H1 (cell line): ENCODE measurements around the gene DNER. TPM values are rescaled to one million over a fixed set of nuclear protein-coding genes. Genes with fewer than 3 reads are reported as not detected.

ENCODE experiments used
- CTCF ChIA-PET: fragments of 300-600 bp; sonication (Branson Sonifier 250); formaldehyde crosslinking; loops from one replicate; lab custom pipeline; 2021; ENCODE audit not compliant: partially characterized antibody; lab: Charles Lee
- POLR2A ChIA-PET: fragments of 300-600 bp; sonication (Branson Sonifier 250); formaldehyde crosslinking; loops from one replicate; lab custom pipeline; 2021; ENCODE audit warnings: inconsistent platforms; ENCODE audit not compliant: partially characterized antibody; lab: Charles Lee
- DNase-seq, 2 experiments: peaks; one replicate each; pipeline versions ENCODE4 v3.0.0 to v3.0.0-alpha.2; 2010 to 2022; ENCODE audit warnings: low spot score in 2 of 2, low read depth in 1 of 2, mixed read lengths in 1 of 2
- FAIRE-seq: peaks from 2 replicates; lab custom pipeline; 2011; peaks lifted over from hg19 to GRCh38; lab: Jason Lieb, UNC
- H2AFZ ChIP-seq: 2 replicates; pipeline ENCODE4 v1.8.1; 2012; ENCODE audit warnings: low read length, inconsistent platforms
- H2AK5ac ChIP-seq: 2 replicates; pipeline ENCODE4 v1.6.1; 2013; ENCODE audit warnings: low read depth, low read length
- H2BK120ac ChIP-seq: replicated peaks from 2 replicates; pipeline ENCODE3; 2013; ENCODE audit warnings: low read depth, low read length, inconsistent platforms
- H2BK12ac ChIP-seq: 2 replicates; pipeline ENCODE4 v1.6.1; 2013; ENCODE audit warnings: low read depth, low read length
- H2BK15ac ChIP-seq: 2 replicates; pipeline ENCODE4 v1.6.1; 2013; ENCODE audit warnings: low read length
- H2BK20ac ChIP-seq: 2 replicates; pipeline ENCODE4 v1.6.1; 2013; ENCODE audit warnings: low read length
- H2BK5ac ChIP-seq: 2 replicates; pipeline ENCODE4 v1.6.1; 2013; ENCODE audit warnings: low read depth, low read length
- H3K14ac ChIP-seq: 2 replicates; pipeline ENCODE4 v1.6.1; 2013; ENCODE audit warnings: inconsistent platforms; ENCODE audit not compliant: insufficient read length
- H3K18ac ChIP-seq: 2 replicates; pipeline ENCODE4 v1.6.1; 2013; ENCODE audit warnings: low read length; ENCODE audit errors: extremely low read depth
- H3K23ac ChIP-seq: 2 replicates; pipeline ENCODE4 v1.6.1; 2013; ENCODE audit warnings: inconsistent platforms; ENCODE audit not compliant: insufficient read length
- H3K23me2 ChIP-seq: 2 replicates; pipeline ENCODE4 v1.6.1; 2013; ENCODE audit warnings: low read depth, low read length
- H3K27ac ChIP-seq: 2 replicates; pipeline ENCODE4 v1.6.1; 2011; ENCODE audit warnings: low read depth, low read length, inconsistent platforms
- H3K27me3 ChIP-seq, 4 experiments: replicated peaks in 1 of 4; 1 replicate in 1 of 4; 2 replicates in 3 of 4; pipeline versions ENCODE4 v1.6.1 to v1.8.1; 2011 to 2013; ENCODE audit warnings: low read length in 3 of 4, mild to moderate bottlenecking in 3 of 4, inconsistent platforms in 2 of 4, mixed read lengths in 2 of 4, moderate library complexity in 1 of 4; ENCODE audit not compliant: control insufficient read depth in 3 of 4, insufficient read depth in 3 of 4; ENCODE audit errors: extremely low read depth in 1 of 4
- H3K36me3 ChIP-seq, 4 experiments: 2 replicates each; pipeline versions ENCODE4 v1.6.1 to v1.8.1; 2011 to 2013; ENCODE audit warnings: mild to moderate bottlenecking in 4 of 4, low read length in 3 of 4, moderate library complexity in 2 of 4, control low read depth in 1 of 4, inconsistent platforms in 1 of 4; ENCODE audit not compliant: insufficient read depth in 4 of 4, control insufficient read depth in 2 of 4
- H3K4ac ChIP-seq: replicated peaks from 2 replicates; pipeline ENCODE3; 2013; ENCODE audit warnings: low read length, low read depth, mixed read lengths, inconsistent platforms; ENCODE audit not compliant: insufficient read length
- H3K4me1 ChIP-seq, 4 experiments: replicated peaks in 1 of 4; 1 replicate in 1 of 4; 2 replicates in 3 of 4; pipeline versions ENCODE4 v1.6.1 to v1.8.1; 2011 to 2013; ENCODE audit warnings: low read length in 3 of 4, inconsistent platforms in 2 of 4, mixed read lengths in 1 of 4; ENCODE audit not compliant: insufficient read depth in 4 of 4, control insufficient read depth in 3 of 4
- H3K4me2 ChIP-seq, 2 experiments: 2 replicates each; pipeline versions ENCODE4 v1.6.1 to v1.8.1; 2011 to 2013; ENCODE audit warnings: low read depth in 2 of 2, low read length in 2 of 2, control low read depth in 1 of 2, inconsistent platforms in 1 of 2, mild to moderate bottlenecking in 1 of 2; ENCODE audit not compliant: insufficient read depth in 1 of 2
- H3K4me3 ChIP-seq, 4 experiments: fragments of 200-600, 300-600 bp in 1 of 4; sonication (generic), shearing (Covaris generic), sonication (Bioruptor Twin) in 1 of 4; 2 replicates each; pipeline versions ENCODE4 v1.5.1 to v1.8.1; 2011 to 2016; ENCODE audit warnings: low read length in 4 of 4, low read depth in 3 of 4, control low read depth in 2 of 4, inconsistent platforms in 2 of 4, mild to moderate bottlenecking in 2 of 4, mixed read lengths in 1 of 4, moderate library complexity in 1 of 4; ENCODE audit not compliant: insufficient read depth in 2 of 4; ENCODE audit errors: extremely low read depth in 1 of 4
- H3K56ac ChIP-seq: replicated peaks from 2 replicates; pipeline ENCODE3; 2013; ENCODE audit warnings: low read depth, mild to moderate bottlenecking, mixed read lengths, low read length, inconsistent platforms; ENCODE audit not compliant: insufficient read length
- H3K79me1 ChIP-seq: 2 replicates; pipeline ENCODE4 v1.6.1; 2013; ENCODE audit warnings: low read depth, low read length, control low read depth
- H3K79me2 ChIP-seq, 2 experiments: 2 replicates each; pipeline versions ENCODE4 v1.6.1 to v1.8.1; 2012 to 2013; ENCODE audit warnings: low read length in 2 of 2, mild to moderate bottlenecking in 2 of 2, inconsistent platforms in 1 of 2; ENCODE audit not compliant: insufficient read depth in 2 of 2, control insufficient read depth in 1 of 2
- H3K9ac ChIP-seq, 4 experiments: replicated peaks in 1 of 4; 1 replicate in 1 of 4; 2 replicates in 3 of 4; pipeline versions ENCODE4 v1.6.1 to v1.8.1; 2011 to 2013; ENCODE audit warnings: low read depth in 3 of 4, low read length in 3 of 4, control low read depth in 2 of 4, mild to moderate bottlenecking in 2 of 4, moderate library complexity in 2 of 4, inconsistent platforms in 1 of 4; ENCODE audit errors: extremely low read depth in 1 of 4
- H3K9me3 ChIP-seq, 2 experiments: 2 replicates each; pipeline versions ENCODE4 v1.6.1 to v1.8.1; 2012 to 2013; ENCODE audit warnings: mild to moderate bottlenecking in 2 of 2, moderate library complexity in 2 of 2, control low read depth in 1 of 2, inconsistent platforms in 1 of 2, low read depth in 1 of 2, low read length in 1 of 2, mixed read lengths in 1 of 2; ENCODE audit not compliant: insufficient read depth in 2 of 2
- H4K20me1 ChIP-seq, 2 experiments: replicated peaks in 1 of 2; 2 replicates each; pipeline versions ENCODE3 to v1.8.1; 2011 to 2013; ENCODE audit warnings: inconsistent platforms in 2 of 2, low read length in 2 of 2, mild to moderate bottlenecking in 1 of 2; ENCODE audit not compliant: insufficient read depth in 2 of 2, control insufficient read depth in 1 of 2
- H4K5ac ChIP-seq: 2 replicates; pipeline ENCODE4 v1.6.1; 2013; ENCODE audit warnings: low read length, low read depth, mixed read lengths, inconsistent platforms; ENCODE audit not compliant: insufficient read length
- H4K8ac ChIP-seq: 2 replicates; pipeline ENCODE4 v1.8.0; 2013; ENCODE audit warnings: mild to moderate bottlenecking, moderate library complexity, low read length, inconsistent platforms; ENCODE audit not compliant: insufficient read depth; ENCODE audit errors: extremely low read depth
- H4K91ac ChIP-seq: replicated peaks from 2 replicates; pipeline ENCODE3; 2013; ENCODE audit warnings: low read length, mixed read lengths, inconsistent platforms; ENCODE audit not compliant: insufficient read length
- E2F6 ChIP-seq: IDR thresholded peaks from 2 replicates; pipeline ENCODE4 v1.6.1; 2012; ENCODE audit warnings: inconsistent platforms
- HDAC2 ChIP-seq, 2 experiments: fragments of 300-600 bp in 1 of 2; sonication (generic) in 1 of 2; IDR thresholded peaks; 2 replicates each; pipeline ENCODE4 v1.6.1; 2011 to 2012; ENCODE audit warnings: low read depth in 2 of 2, low read length in 2 of 2, mild to moderate bottlenecking in 2 of 2, moderate library complexity in 2 of 2, borderline replicate concordance in 1 of 2, inconsistent platforms in 1 of 2
- MAFK ChIP-seq: IDR thresholded peaks from 2 replicates; pipeline ENCODE4 v1.6.1; 2012; ENCODE audit warnings: low read depth, mild to moderate bottlenecking, improper control_type of control experiment, low read length
- RFX5 ChIP-seq: IDR thresholded peaks from 2 replicates; pipeline ENCODE4 v1.6.1; 2011; ENCODE audit warnings: low read depth, low read length, improper control_type of control experiment, borderline replicate concordance
- SUZ12 ChIP-seq: fragments of 200-600 bp; sonication (generic); IDR thresholded peaks from 2 replicates; pipeline ENCODE4 v1.6.1; 2012; ENCODE audit warnings: mild to moderate bottlenecking, inconsistent platforms, low read length, moderate library complexity, mixed read lengths
- WGBS, 2 experiments: shearing (Covaris generic) in 1 of 2; methylation state at CpG; one replicate each; pipeline versions ENCODE4 v1.1.6 to v1.1.7; 2013 to 2015; ENCODE audit warnings: low lambda C conversion rate in 2 of 2, mixed read lengths in 2 of 2, inconsistent platforms in 1 of 2, low coverage in 1 of 2, missing lambda C conversion rate in 1 of 2; ENCODE audit not compliant: insufficient replicate concordance in 2 of 2, insufficient coverage in 1 of 2, insufficient read length in 1 of 2; ENCODE audit errors: extremely low coverage in 1 of 2, missing lambda C conversion rate in 1 of 2; 5-methylcytosine and 5-hydroxymethylcytosine counted together
- polyA plus RNA-seq, 7 experiments: library from polyadenylated mRNA; depleted of rRNA in 3 of 7; stranded (reverse) in 5 of 7; unstranded in 2 of 7; fragments of >200 nt in 5 of 7; fragments of 200-250 nt in 2 of 7; gene quantifications; 1 replicate in 5 of 7; 2 replicates in 1 of 7; 4 replicates in 1 of 7; pipeline versions ENCODE4 v1.2.1 to v1.2.3, GENCODE V29; 2011 to 2013; ENCODE audit warnings: missing spikeins in 2 of 7, mixed read lengths in 2 of 7
- total RNA-seq: library from RNA; stranded (reverse); fragmentation: NEBNext Ultra II Directional; extraction: Animal tissue kit (Norgen Biotek cat#: 25700); gene quantifications from 2 replicates; pipeline ENCODE4 v1.2.1, GENCODE V29; 2021

Gene DNER
- total and polyA plus RNA-seq, 2 of the 8 experiments (the other 6 are each of a cell fraction or from before 2014, with no cell fraction given): 6.8 to 16.3 TPM

- Histone ChIP-seq H3K79me2 (no peaks in the 10 kb centered on the region), H2BK20ac (no peak overlapping the region), H3K4me2 (no peak overlapping the region), H3K18ac (no peak overlapping the region), H3K14ac (no peak overlapping the region), H2BK15ac (no peak overlapping the region), H2BK120ac (no peak overlapping the region), H2BK12ac (no peak overlapping the region), H3K27ac (no peak overlapping the region), H2AK5ac (peak overlapping the region; percentile 93), H2AFZ (no peak overlapping the region), H3K36me3 (no peaks in the 10 kb centered on the region), H4K5ac (no peak overlapping the region), H4K8ac (no peak overlapping the region), H3K79me1 (no peaks in the 10 kb centered on the region), H3K9me3 (peaks cover 0 to 4% of the 10 kb centered on the region in 2 experiments; a peak in 1 of 4 replicates), H3K56ac (no peak overlapping the region), H3K4me3 (no peak overlapping the region), H3K23ac (no peak overlapping the region), H3K23me2 (peaks cover 20% of the 10 kb centered on the region; the same call in 1 of the 2 replicates), H3K27me3 (no peaks in the 10 kb centered on the region), H3K4ac (no peak overlapping the region), H3K9ac (no peak overlapping the region), H2BK5ac (no peak overlapping the region), H3K4me1 (no peaks in the 10 kb centered on the region), H4K91ac (no peak overlapping the region), H4K20me1 (peaks cover 0 to 2% of the 10 kb centered on the region in 2 experiments)
- ChIA-PET CTCF (no interaction called here), POLR2A (no interaction called here)
- WGBS, 2 experiments: 83 to 100% methylated on average over 2 of the region's 2 CpGs
- DNase-seq (no peak), FAIRE-seq (no peak)
- no peak for TF ChIP-seq MAFK
- TF ChIP-seq HDAC2 (IDR thresholded peaks at IDR 0.05; ENCODE audit: borderline replicate concordance in 1 of 2, low read depth in 2 of 2, low read length in 2 of 2): no peak
- TF ChIP-seq E2F6: no peak
- no peak for TF ChIP-seq SUZ12
- TF ChIP-seq RFX5: no peak
Measured at GRCh38 chr2:229564300-229564907, 150.0 kb downstream of the DNER start.
